Activated T-cell treated with anti-CD3 and anti-CD28 coated beads for 4 hours (primary cell): ENCODE measurements around the gene ARHGAP30.
A peak's percentile ranks its signal among the peaks of the same experiment; 100 is the strongest.
"Not testable (repeated sequence)": the region's sequence is repeated elsewhere in the genome, so short reads cannot be mapped to it uniquely, and the experiment has no call there.

Experiments
- DNase-seq: peaks from one replicate; pipeline ENCODE4 v3.0.0-alpha.2; 2020

The ARHGAP30 gene

DNA sequence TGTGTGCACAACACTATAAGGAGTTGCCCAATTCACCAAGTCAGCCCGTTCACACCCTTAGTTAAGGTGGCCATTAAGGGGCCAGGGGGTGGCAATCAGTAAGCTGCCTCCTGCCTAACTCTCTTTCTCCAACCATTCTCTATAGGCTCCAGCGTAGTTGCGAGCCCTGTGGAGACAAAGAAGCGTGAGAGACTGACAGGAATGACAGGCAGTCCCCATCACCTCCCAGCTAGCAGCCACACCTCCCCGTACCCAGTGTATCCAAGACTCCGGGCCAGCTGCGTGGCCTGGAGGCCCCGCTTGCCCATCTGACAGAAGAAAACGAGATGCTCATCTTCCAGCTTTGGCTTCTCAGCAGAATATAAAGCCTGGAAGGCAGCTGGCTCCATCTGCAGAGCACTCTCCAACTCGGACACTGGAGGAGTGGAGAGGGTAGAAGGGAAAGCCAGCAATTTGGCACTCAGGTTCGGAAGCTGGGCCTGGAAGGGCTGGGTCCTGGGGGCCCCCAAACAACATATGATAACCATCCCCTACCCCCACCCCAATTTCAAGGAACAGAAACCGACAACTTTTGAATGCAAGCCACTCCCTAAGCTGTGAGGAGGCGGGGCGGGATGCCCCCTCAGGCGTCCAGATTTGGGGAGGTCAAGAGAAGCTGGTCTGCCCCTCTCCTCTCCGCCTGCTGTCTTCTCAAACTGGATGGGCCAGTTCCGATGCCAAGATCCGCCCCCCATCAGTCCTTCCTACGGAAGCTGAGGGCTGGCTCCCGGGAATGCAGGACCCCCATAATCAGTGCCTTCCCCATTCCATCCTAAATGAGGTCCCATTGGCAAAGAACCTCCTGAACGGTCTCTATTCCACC lies 31.8 kb downstream of the ARHGAP30 start:
- DNase-seq: no peak

DNA sequence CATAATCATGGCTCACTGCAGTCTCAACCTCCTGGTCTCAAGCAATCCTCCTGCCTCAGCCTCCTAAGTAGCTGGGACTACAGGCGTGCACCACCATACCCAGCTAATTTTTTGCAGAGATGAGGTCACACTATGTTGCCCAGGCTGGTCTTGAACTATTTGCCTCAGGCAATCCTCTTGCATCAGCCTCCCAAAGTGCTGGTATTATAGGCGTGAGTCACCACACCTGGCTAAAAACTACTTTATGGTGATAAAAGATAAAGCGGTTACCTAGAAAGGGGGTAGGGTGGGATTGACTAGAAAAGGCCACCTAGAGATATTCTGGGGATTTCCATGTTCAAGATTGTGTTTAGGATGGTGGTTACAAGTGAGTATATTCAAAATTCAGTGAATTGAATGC lies 35.9 kb downstream of the ARHGAP30 start:
- no peak for DNase-seq

DNA sequence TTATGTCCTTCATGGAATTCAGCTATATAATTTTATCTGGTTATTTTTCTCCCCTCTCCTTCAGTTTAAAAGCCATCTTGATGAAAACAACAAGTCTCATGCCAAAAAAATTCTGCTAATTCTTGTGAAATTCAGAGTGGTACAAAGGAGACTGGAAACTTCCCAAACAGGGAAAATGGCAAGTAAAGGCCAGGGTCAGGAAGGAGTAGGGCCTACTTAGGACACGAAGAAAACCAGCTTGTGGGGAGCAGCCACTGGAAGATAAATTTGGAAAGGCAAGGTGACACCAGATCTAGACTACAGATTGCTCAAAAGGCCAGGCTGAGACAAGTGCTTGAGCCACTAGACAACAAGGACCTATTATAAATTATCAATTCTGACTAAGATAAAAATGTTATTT lies 37.3 kb downstream of the ARHGAP30 start:
- DNase-seq: no peak

DNA sequence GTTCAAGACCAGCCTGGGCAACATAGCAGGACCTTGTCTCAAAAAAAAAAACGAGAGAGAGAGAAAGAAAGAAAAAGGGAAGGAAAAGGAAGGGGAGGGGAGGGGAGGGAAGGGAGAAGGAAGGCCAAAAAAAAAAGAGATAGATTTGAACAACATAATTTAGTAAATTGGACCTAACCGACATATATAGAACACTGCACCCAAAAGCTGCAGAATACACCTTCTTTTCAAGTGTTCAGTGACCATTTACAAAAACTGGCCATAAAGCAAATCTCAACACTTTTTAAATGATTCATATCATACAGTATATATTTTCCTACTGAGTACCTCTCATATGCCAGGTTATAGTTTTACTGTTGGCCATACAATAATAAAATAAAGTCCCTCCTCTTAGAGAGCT lies 37.8 kb downstream of the ARHGAP30 start:
- no peak for DNase-seq

DNA sequence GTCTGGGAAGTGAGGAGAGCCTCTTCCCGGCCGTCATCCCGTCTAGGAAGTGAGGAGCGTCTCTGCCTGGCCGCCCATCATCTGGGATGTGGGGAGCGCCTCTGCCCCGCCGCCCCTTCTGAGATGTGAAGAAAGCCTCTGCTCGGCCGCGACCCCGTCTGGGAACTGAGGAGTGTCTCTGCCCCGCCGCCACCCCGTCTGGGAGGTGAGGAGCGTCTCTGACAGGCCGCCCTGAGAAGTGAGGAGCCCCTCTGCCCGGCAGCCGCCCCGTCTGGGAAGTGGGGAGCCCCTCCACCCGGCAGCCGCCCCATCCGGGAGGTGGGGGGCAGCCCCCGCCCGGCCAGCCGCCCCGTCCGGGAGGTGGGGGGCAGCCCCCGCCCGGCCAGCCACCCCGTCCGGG lies 40.2 kb downstream of the ARHGAP30 start:
- DNase-seq: not testable (repeated sequence)

DNA sequence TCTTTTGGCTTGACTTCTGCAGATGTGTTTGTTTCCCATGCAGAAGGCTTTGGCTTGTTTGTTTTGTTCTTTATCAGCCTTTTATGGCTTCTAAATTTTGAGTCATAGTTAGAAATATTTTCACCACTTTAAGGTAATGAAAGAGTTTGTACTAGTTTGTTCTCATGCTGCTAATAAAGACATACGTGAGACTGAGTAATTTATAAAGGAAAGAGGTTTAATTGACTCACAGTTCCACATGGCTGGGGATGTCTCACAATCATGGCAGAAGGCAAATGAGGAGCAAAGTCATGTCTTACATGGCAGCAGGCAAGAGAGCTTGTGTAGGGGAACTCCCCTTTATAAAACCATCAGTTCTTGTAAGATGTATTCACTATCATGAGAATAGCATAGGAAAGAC lies 42.7 kb downstream of the ARHGAP30 start:
- DNase-seq: not testable (repeated sequence)

DNA sequence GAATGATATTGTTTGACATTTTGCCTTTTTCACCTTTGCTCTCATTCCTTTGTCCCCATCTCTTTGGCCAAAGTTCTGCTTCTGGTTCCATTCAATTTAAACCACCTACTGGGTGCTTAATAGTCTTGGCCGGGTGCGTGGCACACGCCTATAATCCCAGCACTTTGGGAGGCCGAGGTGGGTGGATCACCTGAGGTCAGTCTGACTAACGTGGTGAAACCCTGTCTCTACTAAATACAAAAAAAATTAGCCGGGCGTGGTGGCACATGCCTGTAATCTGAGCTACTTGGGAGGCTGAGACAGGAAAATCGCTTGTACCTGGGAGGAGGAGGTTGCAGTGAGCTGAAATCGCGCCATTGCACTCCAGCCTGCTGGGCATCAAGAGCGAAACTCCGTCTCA lies 47.3 kb downstream of the ARHGAP30 start:
- DNase-seq: not testable (repeated sequence)

DNA sequence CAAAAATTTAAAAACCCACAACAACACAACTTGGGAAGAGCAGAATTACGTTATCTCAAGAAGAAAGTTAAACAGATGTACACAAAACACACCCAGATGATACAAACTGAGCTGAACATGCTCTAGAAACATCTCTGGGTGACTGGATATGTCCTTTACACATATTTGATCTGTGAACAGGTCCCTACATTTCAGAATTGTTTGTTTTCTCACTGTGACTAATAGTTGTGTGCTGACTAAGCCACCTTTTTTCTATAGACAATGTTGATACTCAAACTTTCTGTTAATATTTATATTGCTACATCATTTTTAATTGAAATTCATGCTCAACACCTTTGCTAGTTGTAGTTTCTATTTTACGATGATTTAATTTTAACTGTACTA lies 47.7 kb downstream of the ARHGAP30 start:
- no peak for DNase-seq

DNA sequence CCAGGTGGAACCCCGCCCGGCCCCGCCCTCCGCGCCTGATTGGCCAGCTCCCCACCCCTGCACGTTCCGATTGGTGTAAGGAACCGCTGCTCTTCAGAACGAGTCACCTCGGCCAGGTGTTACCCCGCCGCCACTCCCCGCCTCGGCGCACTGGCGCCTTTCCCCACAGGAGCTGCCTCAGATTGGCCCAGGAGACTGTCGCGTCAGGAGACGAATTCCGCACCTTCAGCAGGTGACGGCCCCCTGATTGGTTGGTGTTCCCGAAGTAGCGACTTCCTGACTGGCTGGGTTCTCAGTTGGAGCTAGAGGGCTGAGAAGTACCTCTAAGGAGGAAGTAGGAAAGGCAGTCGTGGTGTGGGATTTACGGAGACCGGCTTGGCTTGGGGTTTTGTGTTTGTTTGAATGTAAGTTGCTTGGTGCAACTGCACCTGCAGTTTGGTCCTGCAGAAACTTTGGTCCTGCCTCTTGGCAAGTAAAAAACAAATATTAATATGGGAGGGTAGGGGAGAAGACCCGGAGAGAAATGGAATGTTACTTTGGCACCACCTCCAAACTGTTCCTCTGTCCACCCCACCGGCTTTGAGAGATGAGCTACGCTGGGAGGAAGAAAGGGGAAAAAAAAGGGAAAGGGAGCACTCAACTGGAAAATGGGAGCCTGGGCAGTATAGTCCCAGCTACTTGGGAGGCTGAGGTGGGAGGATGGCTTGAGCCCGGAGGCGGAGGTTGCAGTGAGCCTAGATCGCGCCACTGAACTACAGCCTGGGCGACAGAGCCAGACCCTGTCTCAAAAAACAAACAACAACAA lies 48.3 kb downstream of the ARHGAP30 start:
- DNase-seq: peak; percentile 84

DNA sequence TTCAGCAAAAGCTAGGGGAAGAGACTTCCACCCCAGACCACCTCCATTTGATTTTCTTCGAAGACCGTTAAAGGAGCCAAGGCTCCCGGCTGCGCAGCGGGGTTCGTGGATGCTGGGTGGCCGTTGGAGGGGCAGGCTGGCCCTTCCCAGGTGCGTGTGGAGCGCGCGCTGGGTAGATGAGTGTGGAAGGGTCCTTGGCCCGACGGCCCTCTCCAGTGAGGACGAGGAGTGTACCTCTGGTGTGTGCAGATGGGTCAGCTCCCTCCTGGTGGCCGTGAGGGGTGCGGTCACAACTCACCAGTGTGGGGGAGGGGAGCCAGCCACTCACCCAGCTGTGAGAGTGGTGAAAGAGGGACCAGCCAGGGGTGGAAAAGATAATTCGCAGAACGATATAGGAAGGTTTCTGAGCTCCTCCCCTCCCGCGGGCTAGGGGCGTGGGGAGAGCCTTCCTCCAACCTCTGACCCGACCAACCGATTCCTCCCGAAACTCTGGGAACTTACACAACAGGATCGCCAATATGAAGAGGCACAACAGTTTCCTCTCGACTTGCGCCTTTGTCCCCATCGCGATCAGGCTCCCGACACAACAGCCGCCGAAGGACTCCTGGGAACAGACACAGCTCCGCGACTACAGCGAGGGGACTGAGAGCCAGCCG lies 49.1 kb downstream of the ARHGAP30 start, which contains the start of gene F11R:
Gene F11R, minus strand, starts transcription at position 644 of the 656 bp plus-strand sequence. Its CDS starts 79 bp downstream, at position 565.
- no peak for DNase-seq

DNA sequence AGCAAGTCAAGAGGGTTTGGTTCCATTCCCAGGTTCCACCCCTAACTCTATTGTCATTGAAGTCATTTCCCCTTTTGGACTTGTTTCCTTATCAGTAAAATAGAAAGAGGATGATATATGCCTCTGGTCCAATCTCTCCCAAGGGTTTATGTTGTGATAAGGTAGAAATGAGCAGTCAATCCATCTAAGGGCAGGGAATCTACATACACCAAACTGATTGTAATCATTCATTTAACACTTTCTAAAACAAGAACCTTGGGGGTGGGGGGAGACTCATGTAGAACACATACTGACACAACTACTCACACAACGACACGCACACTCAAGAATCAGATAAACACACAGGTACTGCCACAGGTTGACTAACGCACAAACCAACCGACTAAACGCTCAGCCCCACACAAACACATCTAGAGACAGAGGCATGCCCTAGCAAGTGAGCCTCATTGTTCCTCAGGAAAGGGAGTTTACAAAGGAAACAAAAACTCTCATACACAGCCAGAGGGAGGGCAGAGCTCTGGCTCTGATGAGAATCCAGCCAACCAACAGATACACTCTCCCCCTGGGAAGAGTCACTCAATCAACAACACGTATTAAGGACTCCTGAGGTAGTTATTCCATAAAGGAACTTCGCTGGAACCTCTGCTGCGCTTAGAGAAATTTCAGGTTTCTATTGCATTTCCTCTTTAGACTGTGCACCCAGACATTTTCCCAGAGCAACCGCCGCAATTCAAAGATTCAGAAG lies 49.8 kb downstream of the ARHGAP30 start:
- no peak for DNase-seq

DNA sequence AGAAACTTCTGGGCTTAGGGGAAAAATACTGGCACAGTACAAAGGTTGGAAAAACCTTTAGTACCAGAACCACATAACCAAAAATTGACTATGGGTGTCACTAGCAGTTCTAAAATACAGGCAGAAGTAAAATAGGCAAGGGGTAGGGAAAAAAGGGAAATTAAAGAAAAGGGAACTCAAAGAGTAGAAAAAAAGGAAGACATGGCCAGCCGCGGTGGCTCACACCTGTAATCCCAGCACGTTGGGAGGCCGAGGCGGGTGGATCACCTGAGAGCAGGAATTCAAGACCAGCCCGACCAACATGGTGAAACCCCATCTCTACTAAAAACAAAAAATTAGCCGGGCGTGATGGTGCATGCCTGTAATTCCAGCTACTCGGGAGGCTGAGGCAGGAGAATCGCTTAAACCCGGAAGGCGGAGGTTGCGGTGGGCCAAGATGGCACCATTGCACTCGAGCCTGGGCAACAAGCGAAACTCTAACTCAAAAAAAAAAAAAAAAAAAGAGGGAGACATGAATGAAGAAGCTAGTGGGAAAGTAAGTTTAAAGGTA lies 50.5 kb downstream of the ARHGAP30 start:
- not testable (repeated sequence) for DNase-seq

DNA sequence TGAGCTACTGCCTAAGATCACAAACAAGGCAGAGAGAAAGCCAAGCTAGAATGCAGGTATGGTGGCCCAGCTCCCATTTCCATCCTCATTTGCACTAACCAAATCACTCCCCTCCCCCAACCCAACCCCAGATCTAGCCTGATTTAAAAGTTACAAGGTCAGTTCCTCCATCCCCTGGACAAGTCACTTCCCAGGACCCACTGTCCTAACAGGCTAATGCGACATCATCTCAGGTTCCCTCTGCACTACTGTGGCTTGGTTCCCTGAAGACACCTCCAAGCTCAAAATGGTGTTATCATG lies 51.1 kb downstream of the ARHGAP30 start:
- DNase-seq: no peak

DNA sequence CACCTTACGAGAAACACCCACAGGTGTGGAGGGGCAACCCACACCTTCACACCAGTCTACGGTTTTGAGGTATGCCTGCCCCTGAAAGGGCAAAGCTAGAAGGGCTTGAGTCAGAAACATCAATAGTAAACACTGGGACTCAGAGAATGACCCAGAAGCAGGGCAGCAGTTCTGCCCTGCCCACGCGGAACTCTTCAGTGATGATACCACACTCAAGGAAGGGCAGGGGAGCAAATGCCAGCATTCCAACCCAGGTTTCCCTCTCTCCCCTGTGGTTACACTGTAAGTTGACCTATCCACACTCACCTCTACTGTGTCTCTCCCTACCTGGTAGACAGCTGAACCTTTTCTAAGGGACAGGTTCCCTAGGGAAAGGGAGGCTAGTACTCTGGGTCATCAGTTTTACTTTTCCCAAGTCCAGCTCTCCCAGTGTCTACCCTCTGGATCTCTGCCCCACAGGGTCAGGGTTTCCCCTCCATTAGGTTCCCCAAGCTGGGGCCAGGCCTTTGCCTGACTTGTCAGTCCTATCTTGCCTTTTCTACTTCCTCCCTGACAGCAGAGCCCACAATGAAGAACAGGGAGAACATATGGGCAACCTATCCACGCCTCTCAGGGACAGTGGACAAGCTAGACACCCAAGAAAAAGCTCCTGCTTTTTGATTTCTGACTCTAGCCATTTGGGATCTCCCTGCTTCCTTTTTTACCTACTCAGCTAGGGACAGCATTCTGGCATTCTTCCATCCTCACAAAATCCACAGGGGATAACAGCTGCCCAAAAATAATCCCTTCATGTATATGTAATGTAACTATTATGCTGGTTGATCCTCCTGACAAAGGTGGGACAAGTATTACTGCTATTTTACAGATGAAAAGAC lies 51.7 kb downstream of the ARHGAP30 start:
- DNase-seq: no peak

DNA sequence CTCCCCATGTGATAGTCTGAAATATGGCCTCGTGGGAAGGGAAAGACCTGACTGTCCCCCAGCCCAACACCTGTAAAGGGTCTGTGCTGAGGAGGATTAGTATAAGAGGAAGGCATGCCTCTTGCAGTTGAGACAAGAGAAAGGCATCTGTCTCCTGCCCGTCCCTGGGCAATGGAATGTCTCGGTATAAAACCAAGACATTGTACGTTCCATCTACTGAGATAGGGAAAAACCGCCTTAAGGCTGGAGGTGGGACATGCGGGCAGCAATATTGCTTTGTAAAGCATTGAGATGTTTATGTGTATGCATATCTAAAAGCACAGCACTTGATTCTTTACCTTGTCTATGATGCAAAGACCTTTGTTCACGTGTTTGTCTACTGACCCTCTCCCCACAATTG lies 52.5 kb downstream of the ARHGAP30 start:
- DNase-seq: not testable (repeated sequence)

DNA sequence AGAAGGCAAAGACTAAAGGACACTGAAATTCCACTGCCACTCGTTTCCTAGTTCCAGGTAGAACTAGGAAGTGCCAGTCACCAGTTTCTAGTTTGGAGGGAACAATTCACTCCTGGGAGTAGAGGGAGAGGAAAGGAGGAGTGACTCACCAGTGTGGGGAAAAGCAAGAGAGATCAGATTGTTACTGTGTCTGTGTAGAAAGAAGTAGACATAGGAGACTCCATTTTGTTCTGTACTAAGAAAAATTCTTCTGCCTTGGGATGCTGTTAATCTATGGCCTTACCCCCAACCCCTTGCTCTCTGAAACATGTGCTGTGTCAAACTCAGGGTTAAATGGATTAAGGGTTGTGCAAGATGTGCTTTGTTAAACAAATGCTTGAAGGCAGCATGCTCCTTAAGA lies 53.0 kb downstream of the ARHGAP30 start:
- not testable (repeated sequence) for DNase-seq

DNA sequence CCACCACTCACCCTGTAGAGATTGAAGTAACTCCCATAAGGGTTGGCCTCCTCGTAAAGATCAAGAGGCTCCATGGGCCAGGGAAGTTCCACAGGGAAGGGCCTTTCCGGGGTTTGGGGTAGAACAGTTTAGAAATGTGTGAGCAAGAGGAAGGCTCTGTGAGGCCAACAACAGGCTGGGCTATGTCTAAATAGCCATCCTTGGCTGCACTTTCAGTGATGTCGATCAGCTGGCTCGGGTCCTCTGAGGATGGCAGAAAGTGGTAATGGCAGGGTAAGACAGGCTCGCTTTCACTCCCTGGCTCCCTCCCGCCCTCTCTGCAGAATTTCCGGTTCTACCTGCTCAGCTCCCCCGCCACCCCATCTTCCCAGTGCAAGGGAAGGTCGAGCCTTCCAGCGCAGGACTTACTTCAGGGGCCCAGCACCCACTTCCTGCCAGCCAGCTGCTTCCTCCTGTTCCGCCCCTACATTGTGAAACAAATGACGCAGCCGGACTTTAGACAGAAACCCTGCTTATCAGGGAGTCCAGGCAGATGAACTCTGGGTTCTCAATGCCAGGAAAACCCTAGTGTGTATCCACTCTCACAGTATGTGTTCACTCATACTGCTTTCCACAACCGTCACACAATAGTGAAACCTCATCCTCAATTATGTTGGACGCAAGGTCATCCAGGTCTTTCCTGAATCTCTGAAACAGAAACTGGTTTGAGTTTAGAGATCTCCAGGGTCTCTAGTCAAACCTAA lies 56.0 kb downstream of the ARHGAP30 start:
- DNase-seq: peak; percentile 28

DNA sequence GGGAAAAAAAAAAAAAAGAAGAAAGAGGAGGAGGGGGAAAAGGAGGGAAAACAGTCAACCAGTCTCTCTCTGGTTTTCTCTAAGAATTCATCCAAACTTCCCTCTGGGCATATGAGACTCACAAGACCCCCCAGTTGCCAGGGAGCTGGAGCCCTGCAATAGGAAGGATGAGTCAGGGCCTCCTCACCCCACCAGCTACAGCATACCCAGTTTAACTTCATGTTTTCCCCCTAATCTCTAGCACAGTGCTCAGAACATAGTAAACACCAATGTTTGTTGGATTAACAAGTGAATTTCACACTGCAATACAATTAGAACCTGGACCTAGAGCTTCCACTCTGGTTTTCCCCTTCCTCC lies 56.6 kb downstream of the ARHGAP30 start:
- no peak for DNase-seq

DNA sequence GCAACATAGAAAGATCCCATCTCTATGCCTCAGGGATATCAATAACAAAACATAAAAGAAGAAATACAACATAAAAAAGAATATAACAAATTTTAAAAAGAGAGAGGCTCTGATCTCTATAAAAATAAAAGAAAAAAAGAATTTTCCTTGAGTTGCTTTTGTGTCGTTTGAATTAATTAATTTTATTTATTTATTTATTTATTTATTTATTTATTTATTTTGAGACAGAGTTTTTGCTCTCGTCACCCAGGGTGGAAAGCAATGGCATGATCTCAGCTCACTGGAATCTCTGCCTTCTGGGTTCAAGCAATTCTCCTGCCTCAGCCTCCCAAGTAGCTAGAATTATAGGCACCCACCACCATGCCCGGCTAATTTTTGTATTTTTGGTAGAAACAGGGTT lies 57.3 kb downstream of the ARHGAP30 start:
- DNase-seq: no peak

DNA sequence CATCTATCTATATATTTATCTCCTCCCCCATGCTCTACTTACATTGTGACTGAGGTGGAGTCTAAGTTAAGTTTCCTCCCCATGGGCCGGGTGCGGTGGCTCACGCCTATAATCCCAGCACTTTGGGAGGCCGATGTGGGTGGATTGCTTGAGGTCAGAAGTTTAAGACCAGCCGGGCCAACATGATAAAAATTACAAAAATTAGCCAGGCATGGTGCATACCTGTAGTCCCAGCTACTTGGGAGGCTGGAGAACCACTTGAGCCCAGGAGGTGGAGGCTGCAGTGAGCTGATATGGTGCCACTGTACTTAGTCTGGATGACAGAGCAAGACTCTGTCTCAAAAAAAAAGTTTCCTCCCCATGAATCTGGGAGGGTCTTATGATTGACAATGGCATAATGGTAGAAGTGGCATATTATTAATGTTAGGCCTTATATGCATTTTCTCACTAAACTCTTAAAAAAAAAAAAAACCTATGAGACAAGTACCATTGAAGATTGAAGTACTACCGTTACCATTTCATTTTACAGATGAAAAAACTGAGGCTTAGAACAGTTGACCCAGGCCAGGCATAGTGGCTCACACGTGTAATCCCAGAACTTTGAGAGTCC lies 60.0 kb downstream of the ARHGAP30 start:
- no peak for DNase-seq
